HG03135 (cell line): ENCODE results near the gene PRSS2.
A peak's percentile ranks its signal among the peaks of the same experiment; 100 is the strongest.

Experiments
- ATAC-seq: cut with Tn5 transposase; IDR thresholded peaks from one replicate; pipeline ENCODE4 v1.9.1; 2021; ENCODE audit warnings: mild to moderate bottlenecking, moderate library complexity; ENCODE audit not compliant: unreplicated experiment

PRSS2 gene

DNA sequence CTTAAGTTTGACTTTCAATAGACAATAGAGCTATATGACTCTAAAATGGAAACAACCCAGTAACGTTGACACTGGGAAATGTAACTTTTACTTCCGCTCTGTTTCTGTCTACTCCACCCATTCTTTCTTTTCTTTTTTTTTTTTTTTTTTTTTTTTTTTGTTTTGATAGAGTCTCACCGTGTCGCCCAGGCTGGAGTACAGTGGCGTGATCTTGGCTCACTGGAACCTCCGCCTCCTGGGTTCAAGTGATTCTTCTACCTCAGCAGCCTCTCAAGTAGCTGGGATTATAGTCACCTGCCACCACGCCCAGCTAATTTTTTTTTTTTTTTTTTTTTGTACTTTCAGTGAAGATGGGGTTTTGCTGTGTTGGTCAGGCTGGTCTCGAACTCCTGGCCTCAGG is 13.9 kb downstream of the PRSS2 start:
- no peak for ATAC-seq

DNA sequence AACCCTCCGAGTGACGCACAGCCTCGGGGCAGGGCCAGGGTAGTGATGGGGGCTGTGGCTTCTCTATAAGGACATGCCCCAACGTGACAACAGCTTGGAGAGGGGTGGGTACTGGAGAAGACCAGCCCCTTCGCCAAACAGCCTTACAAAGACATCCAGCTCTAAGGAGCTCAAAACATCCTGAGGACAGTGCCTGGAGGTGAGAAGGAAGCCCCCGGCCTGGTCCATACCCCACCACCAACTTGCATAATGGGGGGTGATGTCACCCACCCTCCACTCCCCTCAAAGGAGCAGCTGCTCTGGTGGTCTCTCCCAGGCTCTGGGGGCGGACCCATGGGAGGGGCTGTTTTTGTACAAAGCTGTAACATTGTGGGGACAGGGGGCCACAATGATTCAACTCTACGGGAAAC is 15.1 kb downstream of the PRSS2 start:
- no peak for ATAC-seq

DNA sequence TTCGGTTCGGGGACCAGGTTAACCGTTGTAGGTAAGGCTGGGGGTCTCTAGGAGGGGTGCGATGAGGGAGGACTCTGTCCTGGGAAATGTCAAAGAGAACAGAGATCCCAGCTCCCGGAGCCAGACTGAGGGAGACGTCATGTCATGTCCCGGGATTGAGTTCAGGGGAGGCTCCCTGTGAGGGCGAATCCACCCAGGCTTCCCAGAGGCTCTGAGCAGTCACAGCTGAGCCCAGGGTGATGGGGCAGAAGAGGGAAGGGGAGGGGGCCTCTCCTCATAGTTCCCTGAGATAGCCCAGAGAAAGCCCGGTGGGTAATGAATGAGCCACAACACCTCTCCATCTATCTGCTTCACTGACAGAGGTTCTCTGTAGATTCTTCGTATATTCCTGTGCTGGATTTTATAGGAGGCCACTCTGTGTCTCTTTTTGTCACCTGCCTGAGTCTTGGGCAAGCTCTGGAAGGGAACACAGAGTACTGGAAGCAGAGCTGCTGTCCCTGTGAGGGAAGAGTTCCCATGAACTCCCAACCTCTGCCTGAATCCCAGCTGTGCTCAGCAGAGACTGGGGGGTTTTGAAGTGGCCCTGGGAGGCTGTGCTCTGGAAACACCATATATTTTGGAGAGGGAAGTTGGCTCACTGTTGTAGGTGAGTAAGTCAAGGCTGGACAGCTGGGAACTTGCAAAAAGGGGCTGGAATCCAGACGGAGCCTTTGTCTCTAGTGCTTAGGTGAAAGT is 16.4 kb downstream of the PRSS2 start:
- ATAC-seq = no peak

DNA sequence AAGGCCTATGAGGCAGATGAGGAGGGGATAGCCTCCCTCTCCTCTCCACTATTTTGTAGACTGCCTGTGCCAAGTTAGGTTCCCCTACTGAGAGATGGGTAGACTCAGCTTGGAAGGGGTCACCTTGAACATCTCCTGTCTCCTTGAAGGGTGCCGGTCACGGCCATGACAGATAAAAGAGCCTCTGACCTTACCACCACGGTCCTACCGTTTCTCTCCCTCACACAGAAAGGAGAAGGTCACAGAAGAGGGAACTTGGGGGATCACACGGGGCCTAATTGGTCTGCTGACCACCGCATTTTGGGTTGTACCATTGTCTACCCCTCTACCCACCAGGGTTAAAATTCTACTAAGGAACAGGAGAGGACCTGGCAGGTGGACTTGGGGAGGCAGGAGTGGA is 17.0 kb downstream of the PRSS2 start:
- ATAC-seq = no peak

DNA sequence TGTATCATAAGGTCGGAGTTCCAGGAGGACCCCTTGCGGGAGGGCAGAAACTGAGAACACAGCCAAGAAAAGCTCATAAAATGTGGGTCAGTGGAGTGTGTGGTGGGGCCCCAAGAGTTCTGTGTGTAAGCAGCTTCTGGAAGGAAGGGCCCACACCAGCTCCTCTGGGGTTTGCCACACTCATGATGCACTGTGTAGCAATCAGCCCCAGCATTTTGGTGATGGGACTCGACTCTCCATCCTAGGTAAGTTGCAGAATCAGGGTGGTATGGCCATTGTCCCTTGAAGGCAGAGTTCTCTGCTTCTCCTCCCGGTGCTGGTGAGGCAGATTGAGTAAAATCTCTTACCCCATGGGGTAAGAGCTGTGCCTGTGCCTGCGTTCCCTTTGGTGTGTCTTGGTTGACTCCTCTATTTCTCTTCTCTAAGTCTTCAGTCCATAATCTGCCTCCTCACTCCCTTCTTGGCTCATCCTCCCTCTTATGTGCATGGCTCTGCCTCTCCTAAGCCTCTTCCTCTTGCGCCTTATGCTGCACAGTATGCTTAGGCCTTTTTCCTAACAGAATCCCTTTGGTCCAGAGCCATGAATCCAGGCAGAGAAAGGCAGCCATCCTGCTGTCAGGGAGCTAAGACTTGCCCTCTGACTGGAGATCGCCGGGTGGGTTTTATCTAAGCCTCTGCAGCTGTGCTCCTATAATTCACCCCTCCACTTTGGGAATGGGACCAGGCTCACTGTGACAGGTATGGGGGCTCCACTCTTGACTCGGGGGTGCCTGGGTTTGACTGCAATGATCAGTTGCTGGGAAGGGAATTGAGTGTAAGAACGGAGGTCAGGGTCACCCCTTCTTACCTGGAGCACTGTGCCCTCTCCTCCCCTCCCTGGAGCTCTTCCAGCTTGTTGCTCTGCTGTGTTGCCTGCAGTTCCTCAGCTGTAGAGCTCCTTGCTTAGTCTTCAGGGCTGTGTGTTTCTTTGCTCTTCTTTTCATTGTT is 17.8 kb downstream of the PRSS2 start:
- no peak for ATAC-seq

DNA sequence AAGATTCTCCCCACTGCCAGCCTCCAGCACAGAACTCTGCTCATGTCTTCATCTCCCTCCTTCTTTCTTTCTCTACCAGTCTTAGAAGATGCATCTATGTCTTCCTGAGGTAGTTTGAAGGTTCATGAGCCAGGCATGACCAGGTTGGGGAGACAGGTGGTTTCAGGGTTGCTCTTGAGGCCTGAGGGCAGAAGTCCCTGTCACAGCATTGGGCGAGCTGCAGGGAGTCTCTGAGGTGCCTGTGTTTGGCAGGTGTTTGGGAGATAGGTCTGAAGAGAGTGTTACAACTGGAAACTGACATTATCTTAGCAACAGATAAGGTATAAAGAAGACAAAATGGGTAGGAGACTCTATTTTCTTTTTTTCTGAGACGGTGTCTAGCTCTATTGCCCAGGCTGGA is 18.7 kb downstream of the PRSS2 start:
- no peak for ATAC-seq

DNA sequence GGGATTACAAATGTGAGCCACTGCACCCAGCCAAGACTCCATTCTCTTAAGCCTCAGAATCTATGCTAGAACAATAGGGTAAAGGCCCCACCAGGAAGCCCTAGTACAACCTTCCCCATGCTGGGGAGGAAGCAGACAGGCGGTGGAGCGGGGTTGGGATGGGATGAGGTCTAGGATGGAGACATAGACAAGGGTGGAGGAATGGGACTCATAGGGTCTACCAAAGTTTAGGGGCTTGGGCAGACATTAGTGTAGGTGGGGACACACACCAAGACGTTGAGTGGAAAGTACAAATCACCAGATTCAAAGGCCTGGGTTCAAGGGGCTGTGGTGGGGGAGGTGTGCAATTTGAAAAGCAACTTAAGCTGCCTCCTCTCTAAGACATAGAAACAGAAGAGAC is 19.3 kb downstream of the PRSS2 start:
- no peak for ATAC-seq

DNA sequence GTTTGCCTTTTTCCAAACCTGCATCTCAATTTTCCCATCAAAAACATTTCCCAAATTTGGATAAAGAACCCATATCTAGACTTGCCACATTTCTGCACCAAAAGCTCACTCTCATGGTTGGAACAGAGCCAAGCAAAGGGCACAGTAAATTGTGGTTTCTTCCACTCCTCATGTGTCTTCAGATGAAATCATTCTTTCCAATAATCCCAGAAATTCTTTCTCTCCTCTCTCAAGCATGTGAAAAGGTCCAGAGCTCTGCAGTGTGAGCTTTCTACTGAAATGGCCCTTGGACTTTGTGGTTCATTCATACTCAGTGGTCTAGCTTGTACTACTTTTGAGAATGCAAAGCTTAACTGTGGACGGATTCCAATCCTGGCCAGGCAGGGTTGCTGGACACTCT is 19.8 kb downstream of the PRSS2 start:
- ATAC-seq = no peak

DNA sequence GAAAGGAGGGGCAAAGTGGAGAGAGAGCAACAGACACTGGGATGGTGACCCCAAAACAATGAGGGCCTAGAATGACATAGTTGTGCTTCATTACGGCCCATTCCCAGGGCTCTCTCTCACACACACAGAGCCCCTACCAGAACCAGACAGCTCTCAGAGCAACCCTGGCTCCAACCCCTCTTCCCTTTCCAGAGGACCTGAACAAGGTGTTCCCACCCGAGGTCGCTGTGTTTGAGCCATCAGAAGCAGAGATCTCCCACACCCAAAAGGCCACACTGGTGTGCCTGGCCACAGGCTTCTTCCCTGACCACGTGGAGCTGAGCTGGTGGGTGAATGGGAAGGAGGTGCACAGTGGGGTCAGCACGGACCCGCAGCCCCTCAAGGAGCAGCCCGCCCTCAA is 20.7 kb downstream of the PRSS2 start:
- ATAC-seq = no peak

DNA sequence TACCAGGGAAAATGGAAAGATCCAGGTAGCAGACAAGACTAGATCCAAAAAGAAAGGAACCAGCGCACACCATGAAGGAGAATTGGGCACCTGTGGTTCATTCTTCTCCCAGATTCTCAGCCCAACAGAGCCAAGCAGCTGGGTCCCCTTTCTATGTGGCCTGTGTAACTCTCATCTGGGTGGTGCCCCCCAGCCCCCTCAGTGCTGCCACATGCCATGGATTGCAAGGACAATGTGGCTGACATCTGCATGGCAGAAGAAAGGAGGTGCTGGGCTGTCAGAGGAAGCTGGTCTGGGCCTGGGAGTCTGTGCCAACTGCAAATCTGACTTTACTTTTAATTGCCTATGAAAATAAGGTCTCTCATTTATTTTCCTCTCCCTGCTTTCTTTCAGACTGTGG is 21.4 kb downstream of the PRSS2 start:
- ATAC-seq = no peak

DNA sequence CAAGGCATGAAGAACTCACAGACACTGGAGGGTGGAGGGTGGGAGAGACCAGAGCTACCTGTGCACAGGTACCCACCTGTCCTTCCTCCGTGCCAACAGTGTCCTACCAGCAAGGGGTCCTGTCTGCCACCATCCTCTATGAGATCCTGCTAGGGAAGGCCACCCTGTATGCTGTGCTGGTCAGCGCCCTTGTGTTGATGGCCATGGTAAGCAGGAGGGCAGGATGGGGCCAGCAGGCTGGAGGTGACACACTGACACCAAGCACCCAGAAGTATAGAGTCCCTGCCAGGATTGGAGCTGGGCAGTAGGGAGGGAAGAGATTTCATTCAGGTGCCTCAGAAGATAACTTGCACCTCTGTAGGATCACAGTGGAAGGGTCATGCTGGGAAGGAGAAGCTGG is 21.8 kb downstream of the PRSS2 start:
- ATAC-seq = no peak

DNA sequence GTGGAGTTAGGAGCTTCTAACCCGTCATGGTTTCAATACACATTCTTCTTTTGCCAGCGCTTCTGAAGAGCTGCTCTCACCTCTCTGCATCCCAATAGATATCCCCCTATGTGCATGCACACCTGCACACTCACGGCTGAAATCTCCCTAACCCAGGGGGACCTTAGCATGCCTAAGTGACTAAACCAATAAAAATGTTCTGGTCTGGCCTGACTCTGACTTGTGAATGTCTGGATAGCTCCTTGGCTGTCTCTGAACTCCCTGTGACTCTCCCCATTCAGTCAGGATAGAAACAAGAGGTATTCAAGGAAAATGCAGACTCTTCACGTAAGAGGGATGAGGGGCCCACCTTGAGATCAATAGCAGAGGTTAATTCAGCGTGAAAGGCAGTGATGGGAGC is 22.4 kb downstream of the PRSS2 start:
- ATAC-seq = no peak

DNA sequence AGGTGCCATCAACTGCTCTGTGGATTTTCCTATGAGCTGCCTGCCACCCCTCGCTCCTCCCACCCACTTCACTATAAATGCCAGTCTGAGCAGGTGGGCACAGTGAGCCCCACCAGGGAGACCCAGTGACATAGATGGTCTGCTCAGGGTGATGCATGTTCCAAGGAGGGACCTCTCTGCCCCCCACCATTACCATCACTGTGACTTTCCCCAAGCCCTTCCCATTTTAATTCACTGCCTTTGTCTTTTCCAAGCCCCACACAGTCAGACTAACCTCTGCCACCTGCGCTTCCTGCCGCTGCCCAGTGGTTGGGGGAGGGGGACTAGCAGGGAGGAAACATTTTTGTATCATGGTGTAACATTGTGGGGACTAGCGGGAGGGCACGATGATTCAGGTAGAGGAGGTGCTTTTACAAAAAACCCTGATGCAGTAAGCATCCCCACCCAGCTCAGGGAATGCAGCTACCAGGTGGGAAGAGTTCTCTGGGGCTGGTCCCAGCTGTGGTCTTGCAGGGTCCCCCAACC is 24.6 kb downstream of the PRSS2 start:
- no peak for ATAC-seq

DNA sequence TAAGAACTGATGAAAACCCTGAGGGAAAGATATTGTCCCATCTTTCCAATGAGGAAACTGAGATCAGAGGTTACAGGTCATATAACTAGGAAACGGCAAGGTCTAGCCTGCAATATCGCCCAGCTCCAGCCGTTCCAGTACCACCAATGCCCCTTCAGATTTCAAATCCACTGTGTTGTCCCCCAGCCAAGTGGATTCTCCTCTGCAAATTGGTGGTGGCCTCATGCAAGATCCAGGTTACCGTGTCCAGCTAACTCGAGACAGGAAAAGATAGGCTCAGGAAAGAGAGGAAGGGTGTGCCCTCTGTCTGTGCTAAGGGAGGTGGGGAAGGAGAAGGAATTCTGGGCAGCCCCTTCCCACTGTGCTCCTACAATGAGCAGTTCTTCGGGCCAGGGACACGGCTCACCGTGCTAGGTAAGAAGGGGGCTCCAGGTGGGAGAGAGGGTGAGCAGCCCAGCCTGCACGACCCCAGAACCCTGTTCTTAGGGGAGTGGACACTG is 25.3 kb downstream of the PRSS2 start:
- no peak for ATAC-seq

DNA sequence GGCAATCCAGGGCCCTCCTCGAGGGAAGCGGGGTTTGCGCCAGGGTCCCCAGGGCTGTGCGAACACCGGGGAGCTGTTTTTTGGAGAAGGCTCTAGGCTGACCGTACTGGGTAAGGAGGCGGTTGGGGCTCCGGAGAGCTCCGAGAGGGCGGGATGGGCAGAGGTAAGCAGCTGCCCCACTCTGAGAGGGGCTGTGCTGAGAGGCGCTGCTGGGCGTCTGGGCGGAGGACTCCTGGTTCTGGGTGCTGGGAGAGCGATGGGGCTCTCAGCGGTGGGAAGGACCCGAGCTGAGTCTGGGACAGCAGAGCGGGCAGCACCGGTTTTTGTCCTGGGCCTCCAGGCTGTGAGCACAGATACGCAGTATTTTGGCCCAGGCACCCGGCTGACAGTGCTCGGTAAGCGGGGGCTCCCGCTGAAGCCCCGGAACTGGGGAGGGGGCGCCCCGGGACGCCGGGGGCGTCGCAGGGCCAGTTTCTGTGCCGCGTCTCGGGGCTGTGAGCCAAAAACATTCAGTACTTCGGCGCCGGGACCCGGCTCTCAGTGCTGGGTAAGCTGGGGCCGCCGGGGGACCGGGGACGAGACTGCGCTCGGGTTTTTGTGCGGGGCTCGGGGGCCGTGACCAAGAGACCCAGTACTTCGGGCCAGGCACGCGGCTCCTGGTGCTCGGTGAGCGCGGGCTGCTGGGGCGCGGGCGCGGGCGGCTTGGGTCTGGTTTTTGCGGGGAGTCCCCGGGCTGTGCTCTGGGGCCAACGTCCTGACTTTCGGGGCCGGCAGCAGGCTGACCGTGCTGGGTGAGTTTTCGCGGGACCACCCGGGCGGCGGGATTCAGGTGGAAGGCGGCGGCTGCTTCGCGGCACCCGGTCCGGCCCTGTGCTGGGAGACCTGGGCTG is 26.0 kb downstream of the PRSS2 start:
- ATAC-seq = peak; percentile 50

DNA sequence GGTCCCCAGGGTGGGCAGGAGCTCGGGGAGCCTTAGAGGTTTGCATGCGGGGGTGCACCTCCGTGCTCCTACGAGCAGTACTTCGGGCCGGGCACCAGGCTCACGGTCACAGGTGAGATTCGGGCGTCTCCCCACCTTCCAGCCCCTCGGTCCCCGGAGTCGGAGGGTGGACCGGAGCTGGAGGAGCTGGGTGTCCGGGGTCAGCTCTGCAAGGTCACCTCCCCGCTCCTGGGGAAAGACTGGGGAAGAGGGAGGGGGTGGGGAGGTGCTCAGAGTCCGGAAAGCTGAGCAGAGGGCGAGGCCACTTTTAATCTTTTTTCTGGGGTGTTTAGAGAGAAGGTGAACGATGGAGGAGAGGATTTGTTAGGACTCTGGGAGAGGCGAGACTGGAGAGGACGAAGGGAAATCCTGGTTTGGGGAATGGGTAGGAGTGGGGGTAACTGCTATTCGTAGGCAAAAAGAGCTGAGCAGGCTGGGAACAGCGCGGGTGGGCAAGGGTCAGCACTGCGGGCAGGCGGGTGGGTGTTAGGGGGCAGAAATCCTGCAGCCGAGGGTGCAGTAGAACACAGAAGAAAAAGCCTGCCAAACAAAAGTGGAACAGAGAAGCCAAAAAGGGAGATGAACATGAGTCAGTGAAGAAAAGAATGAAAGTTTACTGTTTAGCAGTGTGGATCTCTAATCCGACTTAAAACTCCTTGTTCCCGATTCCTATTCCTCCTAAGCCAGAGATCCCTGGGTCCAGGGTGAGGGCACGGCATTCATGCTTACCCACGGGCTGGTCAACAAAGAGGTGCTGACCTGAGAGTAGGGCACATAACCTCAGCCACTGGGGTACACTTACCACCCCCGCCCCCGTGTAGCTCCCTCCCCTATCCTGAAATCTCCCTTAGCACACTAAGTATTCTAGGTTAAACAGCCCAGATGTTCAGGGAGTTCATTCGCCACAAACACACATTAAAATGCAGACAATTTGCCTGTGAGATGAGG is 26.9 kb downstream of the PRSS2 start:
- peak; percentile 37 for ATAC-seq

DNA sequence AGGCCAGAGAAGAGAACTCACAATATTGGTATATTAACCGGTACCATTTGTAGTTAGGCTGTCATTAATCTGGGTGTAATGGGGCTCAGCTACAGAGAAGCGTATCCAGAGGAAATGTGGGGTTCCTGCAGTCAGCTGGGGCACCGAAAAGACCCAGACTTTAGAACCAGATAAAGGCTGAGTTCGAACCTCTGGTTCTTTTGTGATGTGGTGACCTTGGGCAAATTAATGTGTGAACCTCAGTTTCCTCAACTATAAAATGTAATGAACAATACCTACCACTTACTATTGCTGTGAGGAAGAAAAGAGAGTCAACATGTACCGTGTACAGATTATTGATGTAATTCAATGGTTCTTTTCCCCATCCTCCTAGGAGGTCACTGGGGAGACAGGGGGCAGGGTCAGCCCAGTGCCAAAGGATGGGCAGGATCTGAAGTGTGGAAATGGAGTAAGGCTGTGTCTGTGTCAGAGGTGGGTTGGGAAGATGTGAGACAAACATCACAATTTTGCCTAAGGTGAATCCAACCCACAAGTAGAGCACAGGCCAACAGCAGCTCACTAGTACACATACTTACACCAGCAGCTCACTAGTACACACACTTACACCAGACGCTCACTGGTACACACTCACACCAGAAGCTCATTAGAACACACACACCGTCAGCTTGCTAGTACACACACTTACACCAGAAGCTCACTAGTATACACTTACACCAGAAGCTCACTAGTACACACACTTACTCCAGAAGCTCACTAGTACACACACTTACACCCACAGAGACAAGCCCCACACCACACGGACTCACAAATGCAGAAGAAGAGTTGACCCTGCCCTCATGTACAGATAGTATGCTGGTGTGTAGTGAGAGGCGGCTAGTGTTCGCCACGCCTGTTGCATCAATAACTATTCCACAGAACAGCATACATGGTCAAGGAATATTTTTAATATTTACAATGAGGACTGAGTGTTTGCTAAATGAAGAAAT is 28.0 kb downstream of the PRSS2 start:
- ATAC-seq = no peak

DNA sequence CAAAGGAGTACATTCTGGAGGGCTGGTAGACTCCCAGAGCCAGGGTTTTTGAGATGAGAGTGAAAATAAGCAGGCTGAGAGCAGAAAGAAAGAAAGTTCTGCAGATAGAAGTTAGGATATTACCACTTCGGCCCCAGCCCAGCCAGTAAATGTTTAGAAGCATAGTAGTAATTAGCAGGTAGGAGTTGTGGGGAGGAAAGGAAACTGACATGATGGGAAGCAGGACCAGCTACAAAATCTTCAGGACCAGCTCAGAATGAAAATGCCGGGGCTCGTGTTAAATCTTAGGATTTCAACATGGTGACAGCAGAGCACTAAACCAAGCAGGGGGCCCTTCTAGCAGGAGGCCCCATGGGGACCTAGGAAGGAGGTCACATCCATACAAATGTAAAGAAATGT is 28.7 kb downstream of the PRSS2 start:
- no peak for ATAC-seq
